ENCODE results near the gene GYG1.
"Not testable (repeated sequence)": the region's sequence is repeated elsewhere in the genome, so short reads cannot be mapped to it uniquely, and the experiment has no call there.

GYG1 gene

GRCh38 chr3:148968321-148968720, 23.0 kb upstream of the GYG1 start:
- FAIRE-seq (no peak), DNase-seq (ENCODE audit: insufficient read length, low spot score) (no peak)
- no peak for TF ChIP-seq POLR2A (IDR thresholded peaks at IDR 0.05; ENCODE audit: low read depth, low read length)

- no peak for FAIRE-seq
- no peak for DNase-seq (ENCODE audit: insufficient read length, low spot score)
- no peak for TF ChIP-seq POLR2A (IDR thresholded peaks at IDR 0.05; ENCODE audit: low read depth, low read length)
These were observed 21.1 kb upstream of the GYG1 start for GRCh38 chr3:148970271-148970670.

GRCh38 chr3:148971401-148972163, 19.8 kb upstream of the GYG1 start:
- FAIRE-seq = no peak
- no peak for DNase-seq (ENCODE audit: insufficient read length, low spot score)
- TF ChIP-seq POLR2A (IDR thresholded peaks at IDR 0.05; ENCODE audit: low read depth, low read length) = no peak

- DNase-seq (ENCODE audit: insufficient read length, low spot score) (no peak), FAIRE-seq (no peak)
- no peak for TF ChIP-seq POLR2A (IDR thresholded peaks at IDR 0.05; ENCODE audit: low read depth, low read length)
These were observed 16.6 kb upstream of the GYG1 start for GRCh38 chr3:148974726-148975125.

- no peak for TF ChIP-seq POLR2A (IDR thresholded peaks at IDR 0.05; ENCODE audit: low read depth, low read length)
- FAIRE-seq (peak; percentile 84), DNase-seq (ENCODE audit: insufficient read length, low spot score) (no peak)
These were observed 16.1 kb upstream of the GYG1 start for GRCh38 chr3:148975248-148975647.

- DNase-seq (ENCODE audit: insufficient read length, low spot score) (no peak), FAIRE-seq (no peak)
- TF ChIP-seq POLR2A (IDR thresholded peaks at IDR 0.05; ENCODE audit: low read depth, low read length) = no peak
These were observed 15.6 kb upstream of the GYG1 start for GRCh38 chr3:148975696-148976095.

- no peak for FAIRE-seq
- no peak for TF ChIP-seq POLR2A (IDR thresholded peaks at IDR 0.05; ENCODE audit: low read depth, low read length)
- DNase-seq (ENCODE audit: insufficient read length, low spot score) = no peak
These were observed 10.1 kb upstream of the GYG1 start for GRCh38 chr3:148981273-148981672.

GRCh38 chr3:148987551-148987950, 3.8 kb upstream of the GYG1 start:
- not testable (repeated sequence) for DNase-seq (ENCODE audit: insufficient read length, low spot score); FAIRE-seq

GRCh38 chr3:148990236-148990635, 1.1 kb upstream of the GYG1 start:
- no peak for TF ChIP-seq POLR2A (IDR thresholded peaks at IDR 0.05; ENCODE audit: low read depth, low read length)
- DNase-seq (ENCODE audit: insufficient read length, low spot score) = no peak
- FAIRE-seq = no peak

GRCh38 chr3:148992027-148992634, 791 bp downstream of the GYG1 start:
- no peak for TF ChIP-seq POLR2A (IDR thresholded peaks at IDR 0.05; ENCODE audit: low read depth, low read length)
- no peak for DNase-seq (ENCODE audit: insufficient read length, low spot score)
- FAIRE-seq = peak; percentile 30

GRCh38 chr3:148992635-148993255, 1.4 kb downstream of the GYG1 start:
- FAIRE-seq = no peak

GRCh38 chr3:148997623-148998022, 6.3 kb downstream of the GYG1 start:
- no peak for DNase-seq (ENCODE audit: insufficient read length, low spot score)
- FAIRE-seq = no peak

More at GRCh38 chr3:148992635-148993255, 1.4 kb downstream of the GYG1 start:
- DNase-seq (ENCODE audit: insufficient read length, low spot score) = no peak
- no peak for TF ChIP-seq POLR2A (IDR thresholded peaks at IDR 0.05; ENCODE audit: low read depth, low read length)

GRCh38 chr3:148998297-148998696, 7.0 kb downstream of the GYG1 start:
- TF ChIP-seq POLR2A (IDR thresholded peaks at IDR 0.05; ENCODE audit: low read depth, low read length) = no peak
- DNase-seq (ENCODE audit: insufficient read length, low spot score) (no peak), FAIRE-seq (peak; percentile 58)

More at GRCh38 chr3:148997623-148998022, 6.3 kb downstream of the GYG1 start:
- TF ChIP-seq POLR2A (IDR thresholded peaks at IDR 0.05; ENCODE audit: low read depth, low read length) = no peak

- FAIRE-seq (no peak), DNase-seq (ENCODE audit: insufficient read length, low spot score) (no peak)
- TF ChIP-seq POLR2A (IDR thresholded peaks at IDR 0.05; ENCODE audit: low read depth, low read length) = no peak
These were observed 7.5 kb downstream of the GYG1 start for GRCh38 chr3:148998715-148999423.
